ENCODE measurements around the gene KIAA1614.
A peak's percentile ranks its signal among the peaks of the same experiment; 100 is the strongest.

The KIAA1614 gene

GRCh38 chr1:180909005-180909414, 3.7 kb upstream of the KIAA1614 start:
- no peak for DNase-seq

- DNase-seq: no peak
Measured at GRCh38 chr1:180909462-180909976, 3.2 kb upstream of the KIAA1614 start.

- DNase-seq: no peak
Measured at GRCh38 chr1:180911640-180912191, 981 bp upstream of the KIAA1614 start.

DNA sequence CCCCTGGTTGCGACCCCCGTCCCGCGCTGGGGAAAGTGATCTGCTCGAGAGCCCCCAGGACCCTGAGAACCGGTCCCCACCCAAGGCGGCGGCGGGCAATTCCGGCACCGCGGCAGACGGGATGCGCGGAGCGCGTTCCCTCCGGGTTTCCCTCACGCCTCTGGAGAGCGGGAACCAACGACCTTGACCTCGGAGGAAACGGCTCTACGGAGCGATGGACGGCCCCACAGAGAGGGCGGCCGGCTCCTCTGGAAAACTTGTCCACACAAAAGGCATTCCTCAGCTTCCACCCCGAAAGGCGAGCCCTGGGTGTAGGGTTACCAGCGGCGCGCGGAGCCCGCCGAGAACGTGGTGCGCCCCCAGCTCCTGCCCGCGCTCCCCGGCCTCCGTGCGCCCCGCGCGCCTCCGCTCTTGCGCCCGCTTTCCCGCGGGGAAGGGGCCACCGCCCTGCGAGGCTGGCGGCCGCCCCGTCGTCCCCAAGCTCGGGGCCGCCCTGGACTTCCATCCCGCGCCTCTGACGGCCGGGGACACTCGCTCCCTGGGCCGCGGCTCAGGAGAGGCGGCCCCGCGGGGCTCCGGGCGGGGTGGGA, 391 bp upstream of the KIAA1614 start:
- DNase-seq: peak; percentile 52

DNA sequence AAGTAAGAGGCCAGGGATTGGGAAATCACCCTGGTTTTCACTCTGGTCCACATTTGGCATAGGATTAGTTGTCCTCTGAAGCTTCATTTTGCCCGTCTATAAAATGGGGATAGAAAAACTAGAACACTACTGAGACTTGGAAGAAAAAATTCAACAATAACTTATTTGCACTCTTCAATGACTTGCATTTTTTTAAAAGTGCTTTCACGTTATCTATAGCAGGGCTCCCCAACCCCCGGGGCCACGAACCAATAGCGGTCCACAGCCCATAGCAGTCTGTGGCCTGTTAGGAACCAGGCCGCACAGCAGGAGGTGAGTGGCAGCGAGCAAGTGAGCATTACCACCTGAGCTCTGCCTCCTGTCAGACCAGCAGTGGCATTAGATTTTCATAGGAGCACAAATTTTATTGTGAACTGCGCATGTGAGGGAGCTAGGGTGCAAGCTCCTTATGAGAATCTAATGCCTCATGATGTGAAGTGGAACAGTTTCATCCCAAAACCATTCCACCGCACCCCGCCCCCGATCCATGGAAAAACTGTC, 2.8 kb downstream of the KIAA1614 start:
- DNase-seq: no peak

DNA sequence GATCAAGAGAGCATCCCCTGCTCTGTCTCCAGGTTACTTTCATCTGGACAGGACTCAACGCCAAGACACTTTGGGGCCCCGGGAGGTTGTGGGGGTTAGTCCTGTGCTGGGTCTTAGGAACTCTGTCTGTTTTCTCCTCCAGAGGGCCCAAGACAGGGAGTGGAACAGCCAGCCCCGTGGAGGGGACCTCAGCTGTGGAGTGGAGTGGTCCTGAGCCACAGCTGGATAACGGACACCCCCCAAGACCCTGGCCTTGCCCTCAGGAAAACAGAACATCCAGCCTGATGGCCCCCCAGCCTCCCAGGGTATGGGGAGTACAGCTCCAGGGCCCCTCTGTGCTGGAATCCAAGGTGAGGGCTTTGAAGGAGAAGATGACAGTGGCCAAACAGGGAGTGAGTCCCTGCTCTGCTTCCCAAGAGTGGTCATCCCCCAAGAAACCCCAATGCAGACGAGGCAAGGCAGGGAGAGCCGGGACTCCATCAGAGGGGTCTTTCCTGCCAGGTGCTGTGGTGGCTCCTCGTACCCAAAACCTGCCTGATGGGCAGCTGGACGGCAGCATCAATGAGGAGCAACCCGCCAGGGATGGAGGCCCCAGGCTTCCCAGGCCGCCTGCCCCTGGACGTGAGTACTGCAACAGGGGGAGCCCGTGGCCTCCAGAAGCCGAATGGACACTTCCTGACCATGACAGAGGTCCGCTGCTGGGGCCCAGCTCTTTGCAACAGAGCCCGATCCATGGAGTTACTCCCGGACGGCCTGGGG, 3.5 kb downstream of the KIAA1614 start:
- no peak for DNase-seq

GRCh38 chr1:180916771-180917170, 4.1 kb downstream of the KIAA1614 start:
- DNase-seq: no peak

GRCh38 chr1:180917306-180918065, 4.8 kb downstream of the KIAA1614 start:
- no peak for DNase-seq

GRCh38 chr1:180918519-180918918, 5.8 kb downstream of the KIAA1614 start:
- DNase-seq: no peak

DNA sequence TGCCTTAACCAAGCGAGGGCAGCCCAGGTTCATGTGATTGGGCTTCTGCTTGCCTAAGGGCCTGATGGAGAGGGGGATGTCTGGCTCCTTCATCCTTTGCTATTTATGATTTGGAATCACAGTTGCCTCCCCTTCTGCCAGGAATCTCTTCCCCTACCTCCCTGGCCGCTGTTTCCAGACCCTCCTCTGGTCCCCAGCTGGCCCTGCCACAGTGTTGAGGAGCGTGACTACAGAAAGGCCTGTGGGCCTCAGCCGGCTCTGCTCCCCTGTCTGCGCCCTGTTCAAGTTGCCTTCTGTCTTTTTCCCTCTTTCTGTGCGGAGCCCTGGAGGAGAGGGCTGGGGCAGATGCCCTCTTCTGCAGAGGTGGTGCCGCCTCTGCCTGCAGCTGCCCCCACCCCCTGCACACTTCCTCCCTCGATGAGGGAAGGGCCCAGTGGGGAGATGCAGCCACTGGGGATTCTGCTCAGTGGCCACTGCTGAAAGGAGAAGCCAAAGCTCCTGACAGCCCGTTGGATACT, 6.5 kb downstream of the KIAA1614 start:
- DNase-seq: no peak

GRCh38 chr1:180920193-180920592, 7.5 kb downstream of the KIAA1614 start:
- no peak for DNase-seq

DNA sequence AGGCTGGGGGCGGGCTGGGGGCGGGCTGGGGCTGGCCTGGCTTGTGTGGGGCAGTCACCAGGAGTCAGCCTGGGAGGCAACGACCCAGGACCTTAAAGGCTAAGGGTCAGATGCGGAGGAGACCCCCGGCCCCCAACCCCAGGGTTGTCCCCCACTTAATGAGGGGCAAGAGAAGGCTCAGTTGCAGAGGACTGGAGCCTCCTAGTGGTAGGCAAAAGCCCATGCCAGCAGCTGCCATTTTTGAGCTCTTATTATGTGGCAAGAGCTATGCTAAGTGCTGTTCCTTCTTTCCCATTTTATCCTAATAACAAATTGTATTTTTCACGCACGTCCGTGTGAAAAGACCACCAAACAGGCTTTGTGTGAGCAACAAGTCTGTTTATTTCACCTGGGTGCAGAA, 8.0 kb downstream of the KIAA1614 start:
- no peak for DNase-seq

DNA sequence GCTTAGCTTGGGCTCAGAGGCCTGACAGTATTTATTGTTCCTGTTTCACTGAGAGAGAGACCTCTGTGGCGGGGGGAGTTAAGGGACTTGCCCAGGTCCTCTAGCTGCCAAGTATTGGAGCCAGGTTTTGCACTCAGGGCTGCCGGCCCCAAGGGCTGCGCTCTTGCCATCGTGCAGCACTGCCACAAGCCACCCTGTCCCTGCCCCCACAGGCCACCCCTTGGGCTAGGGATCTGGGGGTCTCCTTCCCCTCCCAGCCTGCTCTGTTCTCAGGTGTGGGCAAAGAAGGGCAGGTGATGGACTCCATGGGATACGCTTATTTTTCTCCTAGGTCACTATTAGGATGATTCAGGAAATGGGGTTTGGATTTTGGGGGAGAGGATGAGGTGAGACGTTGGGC, 8.7 kb downstream of the KIAA1614 start:
- no peak for DNase-seq

GRCh38 chr1:180921891-180922630, 9.4 kb downstream of the KIAA1614 start:
- DNase-seq: no peak

GRCh38 chr1:180922631-180923015, 9.9 kb downstream of the KIAA1614 start:
- DNase-seq: no peak

DNA sequence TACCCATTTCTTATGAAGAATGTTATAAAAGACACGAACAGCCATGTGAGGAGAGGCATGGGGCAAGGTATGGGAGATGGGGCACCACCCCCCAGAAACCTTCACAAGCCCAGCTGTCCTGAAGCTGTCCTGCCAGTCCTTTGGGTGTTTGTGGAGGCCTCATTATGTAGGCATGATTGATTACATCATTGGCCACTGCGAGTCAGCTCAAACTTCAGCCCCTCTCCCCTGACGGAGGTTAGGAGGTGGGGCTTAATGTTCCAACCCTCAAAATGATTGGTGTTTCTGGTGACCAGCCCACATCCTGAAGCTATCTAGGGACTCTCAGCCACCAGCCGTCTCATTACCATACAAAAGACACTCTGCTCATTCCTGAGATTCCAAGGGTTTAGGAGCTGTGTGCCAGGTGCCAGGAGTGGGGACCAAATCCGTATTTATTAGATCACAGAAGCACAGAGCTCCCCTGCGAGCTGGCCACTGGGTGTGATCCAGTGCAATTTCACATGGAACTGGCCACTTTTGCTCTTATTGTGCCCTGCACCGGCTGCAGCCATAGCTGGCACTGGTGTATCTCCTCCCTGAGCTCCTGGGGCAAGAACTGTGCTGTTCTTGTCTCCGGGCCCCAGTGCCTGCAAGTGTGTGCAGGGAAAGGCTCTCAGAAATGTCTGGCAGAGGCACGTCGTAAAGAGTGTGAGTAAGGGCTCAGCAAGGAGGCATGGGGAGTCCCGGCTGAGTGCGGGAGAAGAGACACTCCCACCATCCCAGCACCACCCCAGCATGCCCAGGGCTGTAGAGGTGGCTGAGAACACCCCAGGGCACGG, 10.5 kb downstream of the KIAA1614 start:
- DNase-seq: no peak

- no peak for DNase-seq
Measured at GRCh38 chr1:180923887-180924286, 11.2 kb downstream of the KIAA1614 start.

DNA sequence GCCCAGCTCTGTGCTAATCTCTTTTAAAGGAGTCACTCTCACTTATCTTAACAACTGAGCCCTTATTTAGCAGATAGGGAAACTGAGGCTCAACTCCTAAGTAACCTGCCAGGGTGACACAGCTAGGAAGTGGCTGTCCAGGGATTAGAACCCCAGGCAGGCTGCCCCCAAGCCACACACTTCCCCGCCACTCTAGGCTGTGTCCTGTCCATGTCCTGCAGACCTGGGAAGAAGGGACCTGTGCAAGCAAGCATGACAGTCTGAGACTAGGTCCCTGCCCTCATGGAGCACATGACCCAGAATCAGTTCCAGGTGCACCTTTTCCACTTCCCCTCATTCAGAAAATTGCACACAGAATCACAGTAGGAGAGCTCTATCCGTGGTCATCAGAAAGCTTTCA, 12.2 kb downstream of the KIAA1614 start:
- no peak for DNase-seq

DNA sequence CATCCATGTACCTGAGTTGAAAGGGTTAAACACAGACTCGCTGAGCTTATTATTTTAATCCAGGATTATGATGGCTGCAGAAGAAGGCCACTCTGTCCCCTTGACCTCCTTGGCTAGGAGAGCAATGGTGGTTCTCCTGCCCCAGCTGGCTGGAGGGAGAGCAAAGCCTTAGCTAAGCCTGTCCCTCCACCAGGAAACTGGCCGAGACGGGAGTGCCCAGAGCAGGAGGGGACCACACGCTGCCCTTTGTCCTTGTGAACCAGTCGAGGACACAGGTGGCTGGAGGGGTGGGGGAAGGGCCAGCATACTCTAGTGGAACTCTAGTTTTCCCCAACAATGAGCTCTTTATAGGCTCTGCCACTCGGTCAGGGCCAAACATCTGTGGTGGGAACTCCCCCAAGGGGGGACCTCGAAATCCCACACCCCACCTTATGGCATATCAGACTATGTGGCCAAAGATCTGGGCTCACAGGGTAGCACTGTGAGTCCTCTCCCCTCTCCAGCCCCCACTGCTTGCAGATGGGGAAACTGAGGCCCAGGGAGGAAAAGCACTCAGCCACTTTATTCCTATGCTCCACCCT, 12.9 kb downstream of the KIAA1614 start:
- DNase-seq: no peak

DNA sequence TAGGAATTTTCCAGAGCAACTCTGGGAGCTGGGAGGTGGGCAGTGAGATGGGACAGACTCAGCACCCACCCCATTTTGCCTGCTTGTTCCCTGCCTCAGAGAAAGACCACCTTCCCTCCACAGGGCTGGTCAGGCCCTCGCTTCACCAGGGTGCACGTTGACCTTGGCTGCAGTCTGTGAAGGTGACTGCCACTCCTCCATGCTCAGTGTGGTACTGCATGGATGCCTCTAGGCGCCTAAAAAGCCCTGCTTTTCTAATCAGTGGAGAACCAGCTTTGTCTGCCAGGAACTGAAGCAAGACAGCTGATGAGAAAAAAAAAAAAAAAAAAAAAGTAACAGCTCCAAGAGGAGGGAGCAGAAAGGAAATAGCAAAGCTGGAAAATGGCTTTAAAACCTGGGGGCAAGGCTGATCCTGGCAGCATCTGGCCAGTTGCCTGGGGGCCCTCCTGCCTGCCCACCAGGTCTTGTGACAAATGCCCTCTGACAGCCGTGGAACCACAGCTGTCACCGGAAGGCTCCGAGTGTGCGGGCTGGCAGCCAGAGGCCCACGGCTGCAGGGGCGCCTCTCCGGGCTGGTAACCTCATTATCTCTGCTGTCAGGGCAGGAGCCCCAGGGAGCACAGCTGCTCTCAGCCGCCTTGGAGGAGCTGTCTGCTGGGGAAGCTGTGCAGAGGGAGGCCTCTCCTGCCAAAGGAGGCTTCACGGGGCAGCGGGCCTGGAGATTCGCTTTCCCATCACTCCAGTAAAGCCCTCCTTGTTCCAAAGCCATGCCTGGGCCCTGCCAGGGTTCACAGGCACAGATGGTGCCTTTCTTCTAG, 13.7 kb downstream of the KIAA1614 start:
- peak; percentile 76 for DNase-seq
